ENCODE data around the gene PCDHA11.

DNA sequence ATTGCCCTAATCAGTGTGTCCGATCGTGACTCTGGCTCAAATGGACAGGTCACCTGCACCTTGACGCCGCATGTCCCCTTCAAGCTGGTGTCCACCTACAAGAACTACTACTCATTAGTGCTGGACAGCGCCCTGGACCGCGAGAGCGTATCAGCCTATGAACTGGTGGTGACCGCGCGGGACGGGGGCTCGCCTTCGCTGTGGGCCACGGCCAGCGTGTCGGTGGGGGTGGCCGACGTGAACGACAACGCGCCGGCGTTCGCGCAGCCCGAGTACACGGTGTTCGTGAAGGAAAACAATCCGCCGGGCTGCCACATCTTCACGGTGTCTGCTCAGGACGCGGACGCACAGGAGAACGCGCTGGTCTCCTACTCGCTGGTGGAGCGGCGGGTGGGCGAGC lies 14.6 kb downstream of the PCDHA11 start:
- TF ChIP-seq, protein P1, sequence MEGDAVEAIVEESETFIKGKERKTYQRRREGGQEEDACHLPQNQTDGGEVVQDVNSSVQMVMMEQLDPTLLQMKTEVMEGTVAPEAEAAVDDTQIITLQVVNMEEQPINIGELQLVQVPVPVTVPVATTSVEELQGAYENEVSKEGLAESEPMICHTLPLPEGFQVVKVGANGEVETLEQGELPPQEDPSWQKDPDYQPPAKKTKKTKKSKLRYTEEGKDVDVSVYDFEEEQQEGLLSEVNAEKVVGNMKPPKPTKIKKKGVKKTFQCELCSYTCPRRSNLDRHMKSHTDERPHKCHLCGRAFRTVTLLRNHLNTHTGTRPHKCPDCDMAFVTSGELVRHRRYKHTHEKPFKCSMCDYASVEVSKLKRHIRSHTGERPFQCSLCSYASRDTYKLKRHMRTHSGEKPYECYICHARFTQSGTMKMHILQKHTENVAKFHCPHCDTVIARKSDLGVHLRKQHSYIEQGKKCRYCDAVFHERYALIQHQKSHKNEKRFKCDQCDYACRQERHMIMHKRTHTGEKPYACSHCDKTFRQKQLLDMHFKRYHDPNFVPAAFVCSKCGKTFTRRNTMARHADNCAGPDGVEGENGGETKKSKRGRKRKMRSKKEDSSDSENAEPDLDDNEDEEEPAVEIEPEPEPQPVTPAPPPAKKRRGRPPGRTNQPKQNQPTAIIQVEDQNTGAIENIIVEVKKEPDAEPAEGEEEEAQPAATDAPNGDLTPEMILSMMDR (conservative IDR thresholded peaks at IDR 0.05): no peak
- no peak for TF ChIP-seq ZFX (IDR thresholded peaks at IDR 0.05)
